ENCODE results near the gene UBE2R2.
"Not testable (repeated sequence)": the region's sequence is repeated elsewhere in the genome, so short reads cannot be mapped to it uniquely, and the experiment has no call there.

Gene UBE2R2

GRCh38 chr9:33816327-33817252 lies at the start of gene UBE2R2:
UBE2R2 (plus strand) TSS chr9:33817160; CDS start chr9:33817758, 598 bp downstream.
- DNase-seq = peak; percentile 92

GRCh38 chr9:33770156-33770880 lies 46.6 kb upstream of the UBE2R2 start:
- DNase-seq = not testable (repeated sequence)

- not testable (repeated sequence) for DNase-seq
Measured at GRCh38 chr9:33773135-33773534, 43.8 kb upstream of the UBE2R2 start.

GRCh38 chr9:33774074-33774659 lies 42.8 kb upstream of the UBE2R2 start:
- DNase-seq = not testable (repeated sequence)

- no peak for DNase-seq
Measured at GRCh38 chr9:33776578-33776977, 40.4 kb upstream of the UBE2R2 start.

GRCh38 chr9:33778700-33779351 lies 38.1 kb upstream of the UBE2R2 start:
- DNase-seq = peak; percentile 10

GRCh38 chr9:33780276-33780675 lies 36.7 kb upstream of the UBE2R2 start:
- DNase-seq = no peak

GRCh38 chr9:33781736-33782135 lies 35.2 kb upstream of the UBE2R2 start:
- DNase-seq = peak; percentile 39

GRCh38 chr9:33782395-33783152 lies 34.4 kb upstream of the UBE2R2 start:
- no peak for DNase-seq

GRCh38 chr9:33785914-33786313 lies 31.0 kb upstream of the UBE2R2 start:
- peak; percentile 3 for DNase-seq

- DNase-seq = no peak
Measured at GRCh38 chr9:33786681-33787080, 30.3 kb upstream of the UBE2R2 start.

- no peak for DNase-seq
Measured at GRCh38 chr9:33787839-33788238, 29.1 kb upstream of the UBE2R2 start.

- not testable (repeated sequence) for DNase-seq
Measured at GRCh38 chr9:33789429-33789828, 27.5 kb upstream of the UBE2R2 start.

GRCh38 chr9:33791117-33791516 lies 25.8 kb upstream of the UBE2R2 start:
- DNase-seq = no peak

GRCh38 chr9:33793496-33793895 lies 23.5 kb upstream of the UBE2R2 start:
- not testable (repeated sequence) for DNase-seq

GRCh38 chr9:33794560-33794959 lies 22.4 kb upstream of the UBE2R2 start:
- peak; percentile 77 for DNase-seq

GRCh38 chr9:33795281-33795680 lies 21.7 kb upstream of the UBE2R2 start, which contains the start of gene PRSS3:
PRSS3 (plus strand) TSS chr9:33795561; CDS start chr9:33795574, 13 bp downstream.
- no peak for DNase-seq

GRCh38 chr9:33795819-33796218 lies 21.1 kb upstream of the UBE2R2 start:
- no peak for DNase-seq

GRCh38 chr9:33796679-33797078 lies 20.3 kb upstream of the UBE2R2 start:
- DNase-seq = not testable (repeated sequence)

GRCh38 chr9:33797837-33798236 lies 19.1 kb upstream of the UBE2R2 start:
- no peak for DNase-seq

GRCh38 chr9:33798545-33798944 lies 18.4 kb upstream of the UBE2R2 start:
- DNase-seq = no peak

Measured in DMS153 (cell line).